HepG2 (cell line): ENCODE results near the gene TTC6. TPM values are rescaled to one million over a fixed set of nuclear protein-coding genes. Genes with fewer than 3 reads are reported as not detected.

ENCODE experiments used
- BCL6 ChIP-seq: IDR thresholded peaks from 2 replicates; pipeline ENCODE4 v1.6.1; 2016; ENCODE audit warnings: missing genetic modification reagents, missing compliant biosample characterization
- CBFB ChIP-seq: sonication (generic); formaldehyde crosslinking; IDR thresholded peaks from 2 replicates; pipeline ENCODE4 v1.4.0; 2020; ENCODE audit warnings: missing genetic modification reagents
- CSRNP2 ChIP-seq: sonication (generic); formaldehyde crosslinking; conservative IDR thresholded peaks from 2 replicates; pipeline ENCODE4 v1.8.0; 2022; ENCODE audit warnings: low read depth, missing genetic modification reagents
- FOXP4 ChIP-seq: sonication (generic); formaldehyde crosslinking; IDR thresholded peaks from 2 replicates; pipeline ENCODE4 v1.4.0; 2020; ENCODE audit warnings: missing genetic modification reagents
- HCFC1 ChIP-seq: fragments of 150-350 bp; IDR thresholded peaks from 2 replicates; pipeline ENCODE4 v1.6.1; 2014; ENCODE audit warnings: low read depth, low read length
- HMGXB4 ChIP-seq, 2 experiments: sonication (generic) in 1 of 2; formaldehyde crosslinking in 1 of 2; IDR thresholded peaks; 2 replicates each; pipeline versions ENCODE4 v1.4.0 to v1.6.1; 2018 to 2020; ENCODE audit warnings: missing genetic modification reagents in 2 of 2, borderline replicate concordance in 1 of 2, low read depth in 1 of 2, mild to moderate bottlenecking in 1 of 2, missing biosample characterization in 1 of 2
- JUND ChIP-seq: sonication (generic); formaldehyde crosslinking; IDR thresholded peaks from 2 replicates; pipeline ENCODE4 v1.8.0; 2022; ENCODE audit warnings: mild to moderate bottlenecking, missing genetic modification reagents
- MED13 ChIP-seq: sonication (generic); formaldehyde crosslinking; IDR thresholded peaks from 2 replicates; pipeline ENCODE4 v1.5.0; 2020; ENCODE audit warnings: missing genetic modification reagents
- MED8 ChIP-seq: sonication (generic); formaldehyde crosslinking; IDR thresholded peaks from 2 replicates; pipeline ENCODE4 v1.8.1; 2023; ENCODE audit warnings: mild to moderate bottlenecking, missing genetic modification reagents; ENCODE audit not compliant: insufficient replicate concordance
- NR0B2 ChIP-seq: sonication (generic); formaldehyde crosslinking; IDR thresholded peaks from 2 replicates; pipeline ENCODE4 v1.4.0; 2020; ENCODE audit warnings: mild to moderate bottlenecking, missing genetic modification reagents
- POLR2AphosphoS2 ChIP-seq: IDR thresholded peaks from 2 replicates; pipeline ENCODE4 v1.6.1; 2011; ENCODE audit warnings: low read depth, low read length, improper control_type of control experiment
- PRMT3 ChIP-seq: sonication (generic); formaldehyde crosslinking; IDR thresholded peaks from 2 replicates; pipeline ENCODE4 v1.8.1; 2022; ENCODE audit warnings: low read depth, mild to moderate bottlenecking, moderate library complexity, missing genetic modification reagents, borderline replicate concordance
- SMAD1 ChIP-seq: sonication (generic); formaldehyde crosslinking; IDR thresholded peaks from 2 replicates; pipeline ENCODE4 v1.4.0; 2020; ENCODE audit warnings: missing genetic modification reagents, low read depth, mild to moderate bottlenecking, borderline replicate concordance
- SRY ChIP-seq: sonication (generic); formaldehyde crosslinking; IDR thresholded peaks from 2 replicates; pipeline ENCODE4 v1.8.0; 2022; ENCODE audit warnings: mild to moderate bottlenecking, missing genetic modification reagents
- SSRP1 ChIP-seq: IDR thresholded peaks from 2 replicates; pipeline ENCODE4 v1.6.1; 2016; ENCODE audit warnings: control low read depth
- TIGD3 ChIP-seq: sonication (generic); formaldehyde crosslinking; IDR thresholded peaks from 2 replicates; pipeline ENCODE4 v1.5.1; 2020; ENCODE audit warnings: mild to moderate bottlenecking, missing genetic modification reagents, borderline replicate concordance
- ZFX ChIP-seq: sonication (generic); formaldehyde crosslinking; IDR thresholded peaks from 2 replicates; pipeline ENCODE4 v1.4.0; 2020; ENCODE audit warnings: mild to moderate bottlenecking, low read depth, missing genetic modification reagents, moderate library complexity
- ZNF3 ChIP-seq: IDR thresholded peaks from 2 replicates; pipeline ENCODE4 v1.7.0; 2017; ENCODE audit warnings: inconsistent platforms
- ZNF317 ChIP-seq: sonication (generic); formaldehyde crosslinking; IDR thresholded peaks from 2 replicates; pipeline ENCODE4 v1.5.0; 2020; ENCODE audit warnings: mild to moderate bottlenecking, missing genetic modification reagents
- ZNF350 ChIP-seq: sonication (generic); formaldehyde crosslinking; IDR thresholded peaks from 2 replicates; pipeline ENCODE4 v1.4.0; 2020; ENCODE audit warnings: mild to moderate bottlenecking, low read depth, missing genetic modification reagents, borderline replicate concordance
- ZNF576 ChIP-seq: sonication (generic); formaldehyde crosslinking; IDR thresholded peaks from 2 replicates; pipeline ENCODE4 v1.4.0; 2020; ENCODE audit warnings: mild to moderate bottlenecking, missing genetic modification reagents
- ZNF879 ChIP-seq: sonication (generic); formaldehyde crosslinking; IDR thresholded peaks from 2 replicates; pipeline ENCODE4 v1.8.1; 2023; ENCODE audit warnings: missing genetic modification reagents
- polyA plus RNA-seq, 8 experiments: library from polyadenylated mRNA; depleted of rRNA in 3 of 8; stranded (reverse) in 7 of 8; unstranded in 1 of 8; fragments of >200 nt; fragmentation: Illumina TruSeq in 4 of 8; extraction: Trizol in 4 of 8; gene quantifications; 2 replicates each; pipeline versions ENCODE4 v1.2.1 to v1.2.3, GENCODE V29; 2011 to 2016; ENCODE audit warnings: low read depth in 4 of 8, missing spikeins in 1 of 8, mixed read lengths in 1 of 8; ENCODE audit not compliant: insufficient read depth in 1 of 8
- total RNA-seq, 5 experiments: library from RNA; depleted of rRNA; stranded (reverse); fragments of >200 nt; fragmentation: Illumina TruSeq; extraction: Trizol; gene quantifications; 2 replicates each; pipeline ENCODE4 v1.2.3, GENCODE V29; 2016; ENCODE audit warnings: low read depth in 1 of 5

Gene TTC6
- total and polyA plus RNA-seq, 2 of the 13 experiments (the other 11 are each of a cell fraction or from before 2014, with no cell fraction given) = 9.3 to 27.4 TPM

GRCh38 chr14:37546621-37547447 lies 48.6 kb upstream of the TTC6 start (continued):
- peak; percentile 100 for TF ChIP-seq FOXP4 (CRISPR knock-in tag)
- no peak for TF ChIP-seq ZFX (CRISPR knock-in tag)
- no peak for TF ChIP-seq PRMT3 (CRISPR knock-in tag)
- TF ChIP-seq HCFC1 = no peak
- TF ChIP-seq SSRP1 (CRISPR knock-in tag) = no peak; the same call in 1 of the 2 replicates
- no peak for TF ChIP-seq SMAD1 (CRISPR knock-in tag)
- TF ChIP-seq ZNF350 = no peak
- no peak for TF ChIP-seq POLR2AphosphoS2
- peak; percentile 98 for TF ChIP-seq BCL6 (CRISPR knock-in tag)
- TF ChIP-seq JUND = peak; percentile 63
- TF ChIP-seq CSRNP2 (CRISPR knock-in tag) = no peak
- TF ChIP-seq CBFB (CRISPR knock-in tag) = peak; percentile 98
- TF ChIP-seq HMGXB4 (CRISPR knock-in tag; IDR thresholded peaks at IDR 0.05; ENCODE audit: borderline replicate concordance in 1 of 2, low read depth in 1 of 2) = peak in 1 of 2 experiments; percentile 82; a peak in 2 of 4 replicates
- peak; percentile 97 for TF ChIP-seq ZNF3 (CRISPR knock-in tag)
- peak; percentile 77; the same call in 1 of the 2 replicates for TF ChIP-seq ZNF317 (CRISPR knock-in tag)
- TF ChIP-seq SRY (CRISPR knock-in tag) = no peak
- peak; percentile 99 for TF ChIP-seq MED13
- no peak for TF ChIP-seq ZNF576 (CRISPR knock-in tag)
- TF ChIP-seq NR0B2 (CRISPR knock-in tag) = no peak
- TF ChIP-seq MED8 (CRISPR knock-in tag) = peak; percentile 60
- TF ChIP-seq ZNF879 (CRISPR knock-in tag) = peak; percentile 88; the same call in 1 of the 2 replicates
- TF ChIP-seq TIGD3 (CRISPR knock-in tag) = no peak; the same call in 1 of the 2 replicates
